Astrocyte of the spinal cord (primary cell): ENCODE data around the gene TMA7.

Source experiments
- DNase-seq: peaks from one replicate; pipeline ENCODE4 v3.0.0; 2011; ENCODE audit warnings: low read depth, low spot score
- H3K4me3 ChIP-seq: 2 replicates; pipeline ENCODE4 v1.5.1; 2011; ENCODE audit warnings: low read depth, mild to moderate bottlenecking, low read length, moderate library complexity
- in situ Hi-C: cut with HindIII; loops from 2 replicates; pipeline ENCODE4 v1.10.0; 2017; ENCODE audit warnings: low sequenced_read_pairs
- TF ChIP-seq, protein P1 (sequence below): IDR thresholded peaks from 2 replicates; pipeline ENCODE4 v1.5.1; 2012; ENCODE audit warnings: low read depth, mild to moderate bottlenecking, low read length, inconsistent platforms

TMA7 gene

DNA sequence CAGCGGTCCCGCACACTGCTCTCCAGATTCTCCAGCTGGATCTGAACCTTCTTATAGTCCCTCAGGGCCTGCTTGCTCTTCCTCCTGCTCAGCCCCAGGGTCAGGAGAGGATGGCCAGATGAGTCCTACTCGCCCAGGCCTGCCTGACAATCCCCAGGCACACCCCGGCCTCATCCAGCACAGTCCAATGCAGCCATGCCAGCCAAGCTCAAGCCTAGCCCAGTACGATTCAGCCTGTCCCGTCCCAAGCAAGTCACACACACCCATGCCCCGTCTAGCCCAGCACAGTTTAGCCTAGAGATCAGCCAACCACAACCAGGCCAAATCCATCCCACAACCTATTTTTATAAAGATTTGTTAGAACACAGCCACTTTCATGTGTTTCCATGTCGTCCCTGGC is 27.0 kb upstream of the TMA7 start:
- DNase-seq, result no peak
- TF ChIP-seq, protein P1, sequence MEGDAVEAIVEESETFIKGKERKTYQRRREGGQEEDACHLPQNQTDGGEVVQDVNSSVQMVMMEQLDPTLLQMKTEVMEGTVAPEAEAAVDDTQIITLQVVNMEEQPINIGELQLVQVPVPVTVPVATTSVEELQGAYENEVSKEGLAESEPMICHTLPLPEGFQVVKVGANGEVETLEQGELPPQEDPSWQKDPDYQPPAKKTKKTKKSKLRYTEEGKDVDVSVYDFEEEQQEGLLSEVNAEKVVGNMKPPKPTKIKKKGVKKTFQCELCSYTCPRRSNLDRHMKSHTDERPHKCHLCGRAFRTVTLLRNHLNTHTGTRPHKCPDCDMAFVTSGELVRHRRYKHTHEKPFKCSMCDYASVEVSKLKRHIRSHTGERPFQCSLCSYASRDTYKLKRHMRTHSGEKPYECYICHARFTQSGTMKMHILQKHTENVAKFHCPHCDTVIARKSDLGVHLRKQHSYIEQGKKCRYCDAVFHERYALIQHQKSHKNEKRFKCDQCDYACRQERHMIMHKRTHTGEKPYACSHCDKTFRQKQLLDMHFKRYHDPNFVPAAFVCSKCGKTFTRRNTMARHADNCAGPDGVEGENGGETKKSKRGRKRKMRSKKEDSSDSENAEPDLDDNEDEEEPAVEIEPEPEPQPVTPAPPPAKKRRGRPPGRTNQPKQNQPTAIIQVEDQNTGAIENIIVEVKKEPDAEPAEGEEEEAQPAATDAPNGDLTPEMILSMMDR, result no peak
- H3K4me3 ChIP-seq, result no peak overlapping the region
- in situ Hi-C loops, result no loop called here

DNA sequence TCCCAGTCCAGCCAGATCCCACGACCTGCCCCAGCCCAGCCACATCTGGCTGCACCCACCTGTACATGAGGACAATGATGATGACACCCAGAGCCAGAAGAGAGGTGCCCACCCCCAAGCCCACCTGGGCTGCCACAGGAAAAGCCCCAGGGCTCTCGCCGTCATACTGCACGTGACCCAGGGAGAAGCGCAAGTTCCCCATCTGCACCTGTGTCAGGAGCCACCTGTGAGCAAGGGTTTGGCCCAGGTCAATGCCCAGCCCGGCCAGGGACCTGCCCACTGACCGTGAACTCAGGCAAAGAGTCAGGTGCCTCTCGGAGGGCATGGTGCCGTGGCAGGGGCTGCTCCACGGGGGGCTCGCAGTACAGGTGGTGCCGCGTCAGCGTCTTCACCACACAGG is 26.4 kb upstream of the TMA7 start:
- in situ Hi-C loops, result no loop called here

DNA sequence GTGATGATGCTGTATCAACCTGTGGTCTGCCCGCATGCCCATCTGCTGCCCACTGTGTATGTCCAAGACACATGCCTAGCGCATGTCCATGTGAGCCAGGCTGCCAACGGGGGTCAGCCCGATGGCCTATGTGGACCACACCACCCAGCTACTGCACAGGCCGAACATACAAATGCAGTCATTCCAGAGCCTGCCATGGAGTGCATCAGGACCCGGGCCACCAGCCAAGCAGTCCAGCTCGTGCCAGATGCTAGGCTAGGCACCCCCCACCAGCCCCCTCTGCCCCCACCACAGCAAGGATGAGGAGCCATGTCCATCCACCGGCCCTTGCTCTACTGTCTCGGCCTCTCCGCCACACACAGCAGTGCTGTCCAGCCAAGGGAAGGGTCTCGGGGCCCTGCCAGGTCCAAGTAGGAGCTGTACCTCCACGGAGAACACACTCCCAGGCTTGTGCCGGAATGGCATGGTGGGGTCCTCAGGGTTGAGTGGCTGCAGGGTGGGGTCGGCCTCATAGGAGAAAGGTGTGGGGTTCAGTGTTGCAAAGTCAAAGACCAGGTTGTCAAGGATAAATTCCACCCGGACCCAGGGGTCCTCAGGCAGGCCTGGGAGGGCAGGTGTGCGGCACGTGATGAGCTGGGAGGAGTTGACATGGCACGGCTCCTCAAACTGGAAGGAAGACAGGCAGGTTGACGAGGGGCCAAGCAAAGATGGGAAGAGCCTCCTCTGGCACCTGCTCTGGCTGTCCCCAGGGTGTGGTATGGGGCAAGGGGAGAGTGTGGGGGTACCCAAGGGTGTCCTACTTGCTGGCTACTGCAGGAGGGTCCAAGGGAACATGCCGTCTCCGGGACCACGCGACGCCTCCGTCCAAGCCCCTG is 25.4 kb upstream of the TMA7 start:
- in situ Hi-C loops, result no loop called here
- H3K4me3 ChIP-seq, result no peak overlapping the region
- no peak for DNase-seq
- TF ChIP-seq, protein P1, result no peak

More for the DNA sequence above, 26.4 kb upstream of the TMA7 start:
- no peak overlapping the region for H3K4me3 ChIP-seq
- TF ChIP-seq, protein P1, result no peak
- no peak for DNase-seq

DNA sequence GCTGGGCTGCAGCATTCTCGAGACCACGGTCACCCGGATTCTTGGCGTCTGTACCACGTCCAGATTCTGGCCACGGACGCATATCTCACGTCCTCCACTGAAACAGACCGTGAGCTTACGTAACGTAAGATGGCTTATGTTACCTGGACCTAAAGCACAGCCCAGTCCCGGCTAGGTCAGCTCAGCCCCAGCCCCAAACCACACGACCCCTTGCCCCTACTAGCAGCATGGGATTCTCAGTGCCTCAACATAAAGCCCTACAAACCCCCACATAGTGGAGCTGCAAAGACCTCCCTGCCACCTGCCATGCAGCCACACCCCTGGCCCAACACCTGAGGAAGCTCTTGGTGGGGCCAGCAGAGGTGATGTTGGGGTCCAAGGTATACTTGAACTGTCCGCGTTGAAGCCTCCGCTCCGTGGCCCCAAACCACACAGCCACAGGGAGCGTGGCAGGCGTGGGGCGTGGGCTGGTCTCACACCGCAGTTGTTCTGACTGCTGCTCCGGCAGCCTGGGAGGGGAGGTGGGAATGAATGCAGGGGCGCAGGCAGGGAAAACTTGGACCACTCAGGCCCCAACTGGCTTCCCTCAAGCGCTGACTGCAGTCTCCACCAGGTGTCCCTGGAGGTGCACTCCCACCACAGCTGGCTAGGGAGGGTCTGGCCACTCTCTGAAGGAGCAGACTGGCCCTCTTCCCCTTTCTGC is 24.7 kb upstream of the TMA7 start:
- in situ Hi-C loops, result no loop called here
- no peak for DNase-seq
- no peak overlapping the region for H3K4me3 ChIP-seq
- TF ChIP-seq, protein P1, result peak; percentile 16

DNA sequence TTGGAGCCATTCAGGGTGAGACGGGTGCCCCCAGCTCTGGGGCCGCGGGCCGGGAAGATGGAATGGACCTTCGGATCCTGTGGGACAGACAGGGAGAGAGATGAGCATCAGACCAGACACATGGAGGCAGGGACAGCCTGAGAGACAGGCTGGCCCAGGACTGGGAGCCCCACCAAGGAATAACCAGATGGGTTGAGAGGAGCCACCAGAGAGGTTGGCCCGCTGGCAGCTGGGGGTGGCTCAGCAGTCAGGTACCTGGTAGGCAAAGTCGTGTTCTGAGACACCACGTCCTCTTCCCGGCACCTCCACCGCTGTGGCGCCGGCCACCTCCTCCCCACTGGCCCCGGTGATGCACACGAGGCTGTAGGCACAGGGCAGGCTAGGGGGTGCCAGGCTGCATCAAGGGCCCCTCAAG is 24.0 kb upstream of the TMA7 start:
- no peak for DNase-seq
- H3K4me3 ChIP-seq, result no peak overlapping the region
- in situ Hi-C loops, result no loop called here
- TF ChIP-seq, protein P1, result no peak

DNA sequence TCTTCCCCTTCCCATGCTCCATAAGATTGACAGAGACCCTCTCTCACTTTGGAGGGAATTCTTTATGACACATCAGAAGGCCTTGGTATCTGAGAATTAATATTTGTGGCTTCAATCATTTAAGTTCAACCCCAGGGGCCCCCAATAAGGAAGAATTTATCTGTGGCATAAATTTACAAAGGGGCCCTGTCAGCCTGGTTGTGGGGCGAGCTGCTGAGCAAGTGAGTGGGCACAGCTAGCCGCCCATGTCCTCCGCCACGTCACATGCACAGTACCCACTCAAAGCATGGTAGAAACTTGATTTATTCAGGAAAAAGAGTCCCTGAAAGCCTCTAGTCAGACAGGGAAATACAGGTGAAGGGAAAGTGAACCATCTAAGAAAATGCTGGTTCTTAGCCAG is 23.5 kb upstream of the TMA7 start:
- TF ChIP-seq, protein P1, result no peak
- DNase-seq, result no peak
- in situ Hi-C loops, result no loop called here
- no peak overlapping the region for H3K4me3 ChIP-seq
